ENCODE data around the gene SRP14. TPM values are rescaled to one million over a fixed set of nuclear protein-coding genes. Genes with fewer than 3 reads are reported as not detected.
"Not testable (repeated sequence)": the region's sequence is repeated elsewhere in the genome, so short reads cannot be mapped to it uniquely, and the experiment has no call there.

SRP14 gene
- total and polyA plus RNA-seq, 11 donors: 189 to 702 (median 237) TPM

DNA sequence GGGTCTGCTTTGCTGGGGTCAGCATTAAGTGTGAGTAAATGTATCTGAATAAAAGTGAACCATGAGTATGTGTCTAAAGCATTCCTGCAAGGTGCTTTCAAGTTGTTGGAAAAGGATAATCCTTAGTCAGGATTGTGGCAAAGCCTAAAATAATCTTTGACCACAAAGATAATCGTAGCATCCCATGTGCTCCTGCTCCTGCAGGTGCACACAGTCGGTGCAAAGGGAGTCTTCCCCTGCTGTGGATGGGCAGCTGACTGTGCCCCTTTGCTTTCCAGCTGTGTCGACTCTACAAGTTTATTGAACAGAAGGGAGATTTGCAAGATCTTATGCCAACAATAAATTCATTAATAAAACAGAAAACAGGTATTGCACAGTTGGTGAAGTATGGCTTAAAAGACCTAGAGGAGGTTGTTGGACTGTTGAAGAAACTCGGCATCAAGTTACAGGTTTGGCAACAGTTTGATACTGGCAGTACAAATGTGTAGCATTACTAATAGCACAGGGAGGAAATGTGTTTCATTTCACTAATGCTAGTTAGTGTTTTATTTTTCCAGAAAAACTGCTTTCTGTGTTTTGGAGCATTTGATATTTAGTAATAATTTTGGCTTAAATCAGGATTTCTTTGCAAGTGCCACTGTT lies 22.6 kb downstream of the SRP14 start:
- intact Hi-C loops (cut with DNase I): no loop called here
- Histone ChIP-seq H3K4me1 (peaks cover 0 to under 1% (median 0%) of the 10 kb centered on the region in 12 donors), H3K27ac (no peak overlapping the region), H3K4me3 (no peak overlapping the region), H3K27me3 (no peaks in the 10 kb centered on the region), H3K9me3 (peaks cover 0 to 17% (median 7%) of the 10 kb centered on the region in 12 donors), H3K36me3 (peaks cover 7 to 96% (median 83%) of the 10 kb centered on the region in 9 donors)
- TF ChIP-seq, protein P1, sequence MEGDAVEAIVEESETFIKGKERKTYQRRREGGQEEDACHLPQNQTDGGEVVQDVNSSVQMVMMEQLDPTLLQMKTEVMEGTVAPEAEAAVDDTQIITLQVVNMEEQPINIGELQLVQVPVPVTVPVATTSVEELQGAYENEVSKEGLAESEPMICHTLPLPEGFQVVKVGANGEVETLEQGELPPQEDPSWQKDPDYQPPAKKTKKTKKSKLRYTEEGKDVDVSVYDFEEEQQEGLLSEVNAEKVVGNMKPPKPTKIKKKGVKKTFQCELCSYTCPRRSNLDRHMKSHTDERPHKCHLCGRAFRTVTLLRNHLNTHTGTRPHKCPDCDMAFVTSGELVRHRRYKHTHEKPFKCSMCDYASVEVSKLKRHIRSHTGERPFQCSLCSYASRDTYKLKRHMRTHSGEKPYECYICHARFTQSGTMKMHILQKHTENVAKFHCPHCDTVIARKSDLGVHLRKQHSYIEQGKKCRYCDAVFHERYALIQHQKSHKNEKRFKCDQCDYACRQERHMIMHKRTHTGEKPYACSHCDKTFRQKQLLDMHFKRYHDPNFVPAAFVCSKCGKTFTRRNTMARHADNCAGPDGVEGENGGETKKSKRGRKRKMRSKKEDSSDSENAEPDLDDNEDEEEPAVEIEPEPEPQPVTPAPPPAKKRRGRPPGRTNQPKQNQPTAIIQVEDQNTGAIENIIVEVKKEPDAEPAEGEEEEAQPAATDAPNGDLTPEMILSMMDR (IDR thresholded peaks at IDR 0.05): no peak
- DNase-seq (no peak), ATAC-seq (no peak)
- 82 to 90% (median 86%) methylated on average over 4 of the region's 4 CpGs for WGBS, 4 donors

DNA sequence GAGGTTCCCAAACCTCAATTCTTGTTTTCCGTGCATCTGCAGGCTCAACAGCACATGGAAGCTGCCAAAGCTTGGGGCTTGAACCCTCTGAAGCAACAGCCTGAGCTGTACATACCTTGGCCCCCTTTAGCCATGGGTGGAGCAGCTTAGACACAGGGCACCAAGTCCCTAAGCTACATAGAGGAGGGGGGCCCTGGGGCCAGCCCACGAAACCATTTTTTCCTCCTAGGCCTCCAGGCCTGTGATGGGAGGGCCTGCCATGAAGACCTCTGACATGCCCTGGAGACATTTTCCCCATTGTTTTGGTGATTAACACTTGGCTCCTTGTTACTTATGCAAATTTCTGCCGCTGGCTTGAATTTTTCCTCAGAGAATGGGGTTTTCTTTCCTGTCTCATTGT lies 24.6 kb downstream of the SRP14 start:
- WGBS, 4 donors: 98 to 100% (median 98%) methylated on average over 3 of the region's 3 CpGs
- Histone ChIP-seq H3K4me1 (no peaks in the 10 kb centered on the region), H3K27ac (no peak overlapping the region), H3K4me3 (no peak overlapping the region), H3K27me3 (no peaks in the 10 kb centered on the region), H3K9me3 (peaks cover 0 to 17% (median 7%) of the 10 kb centered on the region in 12 donors), H3K36me3 (peaks cover 2 to 96% (median 83%) of the 10 kb centered on the region in 9 donors)
- intact Hi-C loops (cut with DNase I): loop anchor here in 1 of 10 donors (5.0 kb wide), 1 partner anchor 67 kb away; no protein-coding TSS in a partner anchor
- ATAC-seq: no peak
- DNase-seq: no peak
- TF ChIP-seq POLR2A (IDR thresholded peaks at IDR 0.05): no peak
- TF ChIP-seq, protein P1 (IDR thresholded peaks at IDR 0.05): no peak

DNA sequence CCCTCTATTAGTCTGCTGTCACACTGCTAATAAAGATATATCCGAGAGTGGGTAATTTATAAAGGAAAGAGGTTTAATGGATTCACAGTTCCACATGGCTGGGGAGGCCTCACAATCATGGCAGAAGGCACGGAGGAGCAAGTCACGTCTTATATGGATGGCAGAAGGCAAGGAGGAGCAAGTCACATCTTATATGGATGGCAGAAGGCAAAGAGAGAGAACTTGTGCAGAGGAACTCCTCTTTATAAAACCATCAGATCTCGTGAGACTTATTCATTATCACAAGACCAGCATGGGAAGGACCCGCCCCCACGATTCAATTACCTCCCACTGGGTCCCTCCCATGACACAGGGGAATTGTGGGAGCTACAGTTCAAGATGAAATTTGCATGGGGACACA lies 25.6 kb downstream of the SRP14 start:
- peaks cover 2 to 96% (median 83%) of the 10 kb centered on the region in 9 donors for H3K36me3 ChIP-seq
- not testable (repeated sequence) for DNase-seq, H3K4me3 ChIP-seq, ATAC-seq, H3K27me3 ChIP-seq, H3K27ac ChIP-seq, H3K4me1 ChIP-seq
- H3K9me3 ChIP-seq: peaks cover 0 to 17% (median 7%) of the 10 kb centered on the region in 12 donors
- intact Hi-C loops (cut with DNase I): loop anchor here in 1 of 10 donors (5.0 kb wide), 1 partner anchor 66 kb away; no protein-coding TSS in a partner anchor
- WGBS, 4 donors: 88 to 97% (median 95%) methylated on average over 6 of the region's 6 CpGs

DNA sequence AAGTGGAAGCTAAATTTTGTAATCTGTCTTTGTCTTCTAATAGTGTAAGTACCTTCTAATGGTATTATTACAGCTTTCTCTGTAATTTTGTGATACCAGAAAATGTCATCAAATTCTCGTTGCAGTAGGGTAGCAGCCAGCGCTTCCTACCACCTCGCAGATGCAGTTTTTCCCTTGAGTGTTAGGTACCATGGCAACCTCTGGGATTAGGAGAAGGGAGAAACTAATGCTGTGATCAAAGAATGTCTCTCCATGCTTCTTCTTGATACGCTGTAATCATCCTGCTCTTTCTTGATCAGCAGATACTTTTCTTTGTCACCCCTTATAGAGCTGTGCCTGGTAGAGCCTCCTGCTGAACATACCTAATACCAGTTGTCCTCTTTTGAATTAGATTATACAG lies 27.7 kb downstream of the SRP14 start:
- H3K4me1 ChIP-seq: no peaks in the 10 kb centered on the region
- ATAC-seq: no peak
- H3K36me3 ChIP-seq: peaks cover 2 to 97% (median 83%) of the 10 kb centered on the region in 9 donors
- TF ChIP-seq POLR2A (IDR thresholded peaks at IDR 0.05): no peak
- TF ChIP-seq, protein P1 (IDR thresholded peaks at IDR 0.05): no peak
- H3K27ac ChIP-seq: no peak overlapping the region
- DNase-seq: no peak
- no peaks in the 10 kb centered on the region for H3K27me3 ChIP-seq
- peaks cover 0 to 17% (median 7%) of the 10 kb centered on the region in 12 donors for H3K9me3 ChIP-seq
- intact Hi-C loops (cut with DNase I): loop anchor here in 1 of 10 donors (5.0 kb wide), 1 partner anchor 64 kb away; no protein-coding TSS in a partner anchor
- WGBS, 4 donors: 93 to 96% (median 94%) methylated on average over 4 of the region's 4 CpGs
- H3K4me3 ChIP-seq: no peak overlapping the region

Measured in heart left ventricle (tissue), 16 donors.